Endothelial cell of umbilical vein (primary cell): ENCODE data around the gene HERC6.

Experiments
- CTCF ChIP-seq, 2 donors: IDR thresholded peaks; 1 replicate in 1 of 2; 2 replicates in 1 of 2; pipeline ENCODE4 v1.5.1; 2011; ENCODE audit warnings: low read length in 2 of 2, mild to moderate bottlenecking in 2 of 2, moderate library complexity in 2 of 2, control low read depth in 1 of 2, inconsistent platforms in 1 of 2, low read depth in 1 of 2; ENCODE audit not compliant: insufficient read depth in 1 of 2; ENCODE audit errors: extremely low read depth in 1 of 2
- EZH2 ChIP-seq: IDR thresholded peaks from 2 replicates; pipeline ENCODE4 v1.6.1; 2012; ENCODE audit warnings: borderline replicate concordance, low read depth, mild to moderate bottlenecking, moderate library complexity, low read length, inconsistent platforms; ENCODE audit not compliant: severe bottlenecking
- MAX ChIP-seq: IDR thresholded peaks from 2 replicates; pipeline ENCODE4 v1.6.1; 2011; ENCODE audit not compliant: insufficient read depth, insufficient read length
- MYC ChIP-seq: IDR thresholded peaks from one replicate; pipeline ENCODE4 v1.6.1; 2011; ENCODE audit warnings: mild to moderate bottlenecking, low read depth, low read length
- POLR2A ChIP-seq: IDR thresholded peaks from 2 replicates; pipeline ENCODE4 v1.6.1; 2012; ENCODE audit warnings: low read depth, mild to moderate bottlenecking, control low read depth, low read length
- POLR2AphosphoS5 ChIP-seq: IDR thresholded peaks from 2 replicates; pipeline ENCODE4 v1.6.1; 2012; ENCODE audit warnings: low read depth, mild to moderate bottlenecking, control low read depth, low read length, moderate library complexity; ENCODE audit not compliant: insufficient read depth

GRCh38 chr4:88419874-88420273 lies 41.2 kb downstream of the HERC6 start:
- no peak for TF ChIP-seq CTCF (IDR thresholded peaks at IDR 0.05; ENCODE audit: extremely low read depth in 1 of 2, insufficient read depth in 1 of 2, low read depth in 1 of 2, low read length in 2 of 2)
- no peak for TF ChIP-seq POLR2A
- TF ChIP-seq MYC, result no peak
- TF ChIP-seq EZH2, result no peak
- no peak for TF ChIP-seq POLR2AphosphoS5
- TF ChIP-seq MAX, result no peak
